ENCODE measurements around the gene SIGLEC11.

GRCh38 chr19:50003810-50004419 lies 42.9 kb upstream of the SIGLEC11 start:
- TF ChIP-seq GATA3 (IDR thresholded peaks at IDR 0.05; ENCODE audit: low read depth, low read length) (no peak), GATA2 (IDR thresholded peaks at IDR 0.05; ENCODE audit: low read depth, low read length) (no peak)
